Liver (tissue), 3 donors: Measurements from ENCODE around the gene MVB12B.

Experiments
- ATF3 ChIP-seq: IDR thresholded peaks from 2 replicates; pipeline ENCODE4 v1.6.1; 2016; ENCODE audit warnings: antibody characterized with exemption
- CTCF ChIP-seq: fragments of 150-350 bp; IDR thresholded peaks from 2 replicates; pipeline ENCODE4 v1.5.1; 2017; ENCODE audit warnings: improper control_type of control experiment, low read depth, low read length; ENCODE audit not compliant: missing input control
- GABPA ChIP-seq, 2 donors: IDR thresholded peaks in 1 of 2; conservative IDR thresholded peaks in 1 of 2; 2 replicates each; pipeline ENCODE4 v1.6.1; 2016; ENCODE audit warnings: antibody characterized with exemption in 2 of 2, mild to moderate bottlenecking in 1 of 2, moderate library complexity in 1 of 2
- JUND ChIP-seq, 2 donors: IDR thresholded peaks; 2 replicates each; pipeline ENCODE4 v1.6.1; 2016; ENCODE audit warnings: antibody characterized with exemption in 2 of 2
- REST ChIP-seq: IDR thresholded peaks from 2 replicates; pipeline ENCODE4 v1.6.1; 2016; ENCODE audit warnings: antibody characterized with exemption, mild to moderate bottlenecking
- TAF1 ChIP-seq: conservative IDR thresholded peaks from 2 replicates; pipeline ENCODE4 v1.6.1; 2016; ENCODE audit warnings: antibody characterized with exemption, mild to moderate bottlenecking
- donor health status: healthy.
- donor health status: healthy.

DNA sequence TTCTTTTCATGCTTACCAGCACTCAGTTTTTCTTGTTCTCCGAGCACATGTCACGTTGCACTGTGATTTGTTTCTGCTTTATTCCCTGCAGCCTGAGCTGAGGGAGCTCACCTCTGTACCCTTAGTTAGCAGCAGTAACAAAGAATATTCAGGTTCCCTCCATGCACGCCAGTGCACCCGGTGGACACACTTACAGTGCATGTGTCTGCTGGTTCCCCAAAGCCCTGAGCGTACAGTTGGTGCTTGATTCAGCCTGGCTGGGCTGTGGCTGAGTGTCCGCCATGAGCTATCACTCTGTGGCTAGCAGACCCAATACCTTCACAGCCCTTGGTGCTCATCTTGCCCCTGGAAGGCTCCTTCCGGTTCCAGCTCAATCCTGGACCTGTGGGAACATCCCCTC lies 93.5 kb downstream of the MVB12B start:
- TF ChIP-seq TAF1 (no peak), GABPA (IDR thresholded peaks at IDR 0.05 in 1 of 2, conservative IDR thresholded peaks at IDR 0.05 in 1 of 2) (no peak), CTCF (no peak), JUND (IDR thresholded peaks at IDR 0.05) (no peak), REST (no peak), ATF3 (no peak)
